Thyroid gland (tissue), 4 donors: ENCODE measurements around the gene LRRC74B.
"Not testable (repeated sequence)": the region's sequence is repeated elsewhere in the genome, so short reads cannot be mapped to it uniquely, and the experiment has no call there.

Experiments used
- CTCF ChIP-seq, 6 experiments: fragments of 200-600 bp in 3 of 6; fragments of 450-650 bp in 3 of 6; sonication (generic) in 3 of 6; IDR thresholded peaks; one replicate each; pipeline ENCODE4 v1.5.1; 2016 to 2019; ENCODE audit warnings: antibody characterized with exemption in 6 of 6, mild to moderate bottlenecking in 2 of 6, inconsistent platforms in 1 of 6, moderate library complexity in 1 of 6
- POLR2A ChIP-seq, 2 donors: fragments of 450-650 bp; IDR thresholded peaks; one replicate each; pipeline ENCODE4 v1.6.1; 2017; ENCODE audit warnings: antibody characterized with exemption in 2 of 2, mild to moderate bottlenecking in 2 of 2, moderate library complexity in 1 of 2

- not testable (repeated sequence) for TF ChIP-seq CTCF, POLR2A (IDR thresholded peaks at IDR 0.05)
These were observed 45.5 kb downstream of the LRRC74B start for GRCh38 chr22:21091220-21091619.
